ENCODE data around the gene HS3ST4. TPM values are rescaled to one million over a fixed set of nuclear protein-coding genes. Genes with fewer than 3 reads are reported as not detected.

The HS3ST4 gene
- total and polyA plus RNA-seq, 2 of the 4 experiments (the other 2 are of a cell fraction): not detected

- in situ Hi-C loops (cut with MboI; ENCODE audit: low sequenced_read_pairs): no loop called here
- CTCF ChIA-PET: no interaction called here
These were observed 56.4 kb downstream of the HS3ST4 start for GRCh38 chr16:25748092-25748654.

More at GRCh38 chr16:25748092-25748654, 56.4 kb downstream of the HS3ST4 start:
- Histone ChIP-seq H3K9ac (ENCODE audit: low read depth, low read length) (no peak overlapping the region), H3K4me2 (ENCODE audit: low read depth, low read length) (no peak overlapping the region), H3K79me1 (ENCODE audit: low read depth in 1 of 2, low read length in 2 of 2) (no peaks in the 10 kb centered on the region), H3K9me3 (ENCODE audit: control insufficient read depth, insufficient read depth, low read length) (peaks cover 3% of the 10 kb centered on the region), H3K23ac (ENCODE audit: low read depth, low read length) (no peak overlapping the region), H4K20me1 (ENCODE audit: insufficient read depth, low read length) (no peaks in the 10 kb centered on the region), H3K36me3 (ENCODE audit: control insufficient read depth, insufficient read depth, low read length) (no peaks in the 10 kb centered on the region), H3K4me3 (ENCODE audit: insufficient read depth, low read depth, low read length) (no peak overlapping the region), H3K9me1 (ENCODE audit: insufficient read depth, low read length) (no peaks in the 10 kb centered on the region), H2BK120ac (ENCODE audit: low read depth, low read length) (no peak overlapping the region), H3K14ac (replicated peaks; ENCODE audit: low read depth, low read length) (no peak overlapping the region), H2BK20ac (ENCODE audit: low read depth, low read length) (no peak overlapping the region), H4K8ac (ENCODE audit: low read depth in 2 of 2, low read length in 2 of 2) (no peak overlapping the region), H2BK5ac (ENCODE audit: low read depth, low read length, poor library complexity, severe bottlenecking) (no peak overlapping the region), H2AK5ac (ENCODE audit: low read depth, low read length) (no peak overlapping the region), H3K27ac (ENCODE audit: insufficient read depth, low read length) (no peak overlapping the region), H4K91ac (ENCODE audit: insufficient read depth, low read depth, low read length) (no peak overlapping the region), H3K27me3 (ENCODE audit: control insufficient read depth, insufficient read depth, low read length) (no peaks in the 10 kb centered on the region), H2BK15ac (ENCODE audit: low read depth, low read length) (no peak overlapping the region), H2AFZ (replicated peaks; ENCODE audit: low read length, poor library complexity) (no peak overlapping the region), H2AK9ac (replicated peaks; ENCODE audit: low read depth, low read length, poor library complexity) (no peak overlapping the region), H3K18ac (ENCODE audit: low read depth, low read length) (no peak overlapping the region), H3K4me1 (ENCODE audit: control insufficient read depth, insufficient read depth, low read length) (no peaks in the 10 kb centered on the region), H4K5ac (ENCODE audit: low read depth, low read length) (no peak overlapping the region), H3K56ac (ENCODE audit: extremely low read depth, insufficient read depth, low read length) (no peak overlapping the region), H3K4ac (ENCODE audit: low read depth, low read length) (no peak overlapping the region)
- TF ChIP-seq MAFK (IDR thresholded peaks at IDR 0.05; ENCODE audit: low read depth, low read length) (no peak), RAD21 (IDR thresholded peaks at IDR 0.05; ENCODE audit: low read length) (no peak), ELK1 (IDR thresholded peaks at IDR 0.05; ENCODE audit: borderline replicate concordance, low read depth, low read length) (no peak), NFE2L2 (IDR thresholded peaks at IDR 0.05; ENCODE audit: low read depth, low read length) (no peak), RCOR1 (IDR thresholded peaks at IDR 0.05; ENCODE audit: insufficient replicate concordance, low read length) (no peak), RFX5 (IDR thresholded peaks at IDR 0.05; ENCODE audit: low read depth, low read length) (no peak), MAZ (IDR thresholded peaks at IDR 0.05; ENCODE audit: borderline replicate concordance, low read depth, low read length) (no peak), POLR2A (IDR thresholded peaks at IDR 0.05; ENCODE audit: low read depth, low read length) (no peak), USF2 (IDR thresholded peaks at IDR 0.05; ENCODE audit: low read depth, low read length) (no peak), CEBPB (IDR thresholded peaks at IDR 0.05; ENCODE audit: low read depth, low read length) (no peak), FOS (IDR thresholded peaks at IDR 0.05; ENCODE audit: low read depth, low read length) (no peak), BHLHE40 (IDR thresholded peaks at IDR 0.05; ENCODE audit: low read depth, low read length) (no peak), CHD1 (IDR thresholded peaks at IDR 0.05; ENCODE audit: low read depth, low read length) (no peak), CTCF (conservative IDR thresholded peaks at IDR 0.05; ENCODE audit: low read depth, low read length) (no peak), MXI1 (IDR thresholded peaks at IDR 0.05; ENCODE audit: borderline replicate concordance, low read depth, low read length) (no peak), SMC3 (IDR thresholded peaks at IDR 0.05; ENCODE audit: low read depth, low read length) (no peak)
- POLR2A ChIA-PET (ENCODE audit: unreplicated experiment): no interaction called here
- dilution Hi-C loops (cut with HindIII; ENCODE audit: low sequenced_read_pairs, unreplicated experiment) (no loop called here), intact Hi-C loops (cut with micrococcal nuclease) (no loop called here)
- no TSS peak for BruUV-seq (replicated peaks)
- DNase-seq (no peak), ATAC-seq (ENCODE audit: low read depth) (no peak)
- WGBS, 2 experiments (ENCODE audit: extremely low coverage in 2 of 2, insufficient read length in 1 of 2): no CpG with 5 or more reads among the region's 3 CpGs

Measured in IMR-90 (cell line).